GM21381 (cell line): Measurements from ENCODE around the gene EFHD2.
"Not testable (repeated sequence)": the region's sequence is repeated elsewhere in the genome, so short reads cannot be mapped to it uniquely, and the experiment has no call there.

ENCODE experiments used
- ATAC-seq: cut with Tn5 transposase; IDR thresholded peaks from one replicate; pipeline ENCODE4 v1.9.1; 2021; ENCODE audit warnings: mild to moderate bottlenecking, moderate library complexity; ENCODE audit not compliant: unreplicated experiment

The EFHD2 gene

DNA sequence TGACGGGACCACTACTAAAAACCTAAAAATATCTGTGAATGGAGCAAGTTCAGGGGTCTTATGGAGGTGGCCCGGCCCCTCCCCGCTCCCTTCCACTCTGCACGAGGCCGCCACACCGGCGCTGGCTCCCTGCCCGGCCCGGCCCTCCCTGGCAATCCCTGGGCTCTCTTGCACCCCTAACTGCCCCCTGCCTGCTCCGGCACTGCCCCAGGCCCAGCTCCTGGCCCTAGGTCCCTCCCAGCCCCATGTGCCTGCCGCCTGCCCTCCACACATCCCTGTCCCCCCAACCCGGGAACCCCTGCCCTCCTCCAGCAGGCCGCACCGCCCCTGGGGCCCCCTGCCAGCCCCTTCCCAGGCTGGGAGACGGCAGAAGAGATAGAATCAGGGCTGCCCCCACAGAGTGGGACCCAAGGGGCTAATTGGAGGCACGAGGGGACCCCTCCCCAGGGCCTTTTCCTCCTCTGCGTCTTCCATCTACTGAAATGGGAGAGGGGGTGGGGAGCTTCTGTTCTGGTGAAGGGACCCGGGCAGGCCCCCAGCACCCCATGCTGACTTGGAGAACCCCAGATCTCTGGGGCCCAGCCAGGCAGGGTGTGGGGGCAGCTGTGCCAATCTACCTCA lies 19.2 kb downstream of the EFHD2 start:
- ATAC-seq, result no peak

DNA sequence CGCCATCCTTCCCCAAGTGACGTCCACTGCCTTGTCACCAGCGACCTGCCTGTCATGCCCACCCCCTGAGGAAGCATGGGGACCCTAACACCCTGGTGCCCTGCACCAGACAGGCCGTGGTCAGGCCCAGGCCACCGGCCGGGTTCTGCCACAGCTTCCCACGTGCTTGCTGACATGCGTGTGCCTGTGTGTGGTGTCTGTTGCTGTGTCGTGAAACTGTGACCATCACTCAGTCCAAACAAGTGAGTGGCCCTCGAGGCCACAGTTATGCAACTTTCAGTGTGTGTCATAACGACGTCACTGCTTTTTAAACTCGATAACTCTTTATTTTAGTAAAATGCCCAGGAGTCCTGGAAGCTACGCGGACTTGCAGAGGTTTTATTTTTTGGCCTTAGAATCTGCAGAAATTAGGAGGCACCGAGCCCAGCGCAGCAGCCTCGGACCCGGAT lies 20.0 kb downstream of the EFHD2 start:
- no peak for ATAC-seq

DNA sequence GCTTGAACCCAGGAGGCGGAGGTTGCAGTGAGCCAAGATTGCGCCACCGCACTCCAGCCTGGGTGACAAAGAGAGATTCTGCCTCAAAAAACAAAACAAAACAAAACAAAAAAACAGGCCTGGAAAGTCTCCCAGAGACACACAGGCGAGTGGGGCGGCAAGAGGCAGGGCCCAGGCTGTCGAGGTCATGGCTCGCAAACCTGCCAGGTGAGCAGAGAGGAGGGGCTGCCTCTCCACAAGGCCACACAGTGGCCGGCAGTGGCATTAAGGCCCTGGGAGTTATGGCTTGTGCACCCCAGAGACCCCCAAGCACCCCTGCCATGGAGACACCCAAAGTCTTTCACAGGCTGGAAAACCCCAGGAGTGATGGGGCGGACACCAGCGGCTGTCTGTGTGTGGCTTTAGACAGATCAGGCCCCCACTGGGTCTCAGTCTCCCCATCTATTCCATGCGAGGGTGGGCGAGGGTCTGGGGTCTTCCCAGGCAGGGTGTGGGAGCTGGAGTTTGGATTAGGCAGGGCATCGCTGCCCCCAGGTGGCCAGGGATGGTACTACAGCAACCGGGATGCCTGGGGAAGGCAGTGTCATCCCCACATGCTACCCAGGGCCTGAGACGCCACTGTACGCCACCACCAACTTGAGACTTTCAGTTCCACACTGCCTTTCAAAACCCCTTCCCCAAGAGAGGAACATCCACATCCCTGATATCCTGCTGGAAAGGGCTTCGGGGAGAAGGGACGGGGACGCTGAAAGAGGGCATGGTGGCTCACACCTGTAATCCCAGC lies 21.3 kb downstream of the EFHD2 start:
- ATAC-seq, result no peak

DNA sequence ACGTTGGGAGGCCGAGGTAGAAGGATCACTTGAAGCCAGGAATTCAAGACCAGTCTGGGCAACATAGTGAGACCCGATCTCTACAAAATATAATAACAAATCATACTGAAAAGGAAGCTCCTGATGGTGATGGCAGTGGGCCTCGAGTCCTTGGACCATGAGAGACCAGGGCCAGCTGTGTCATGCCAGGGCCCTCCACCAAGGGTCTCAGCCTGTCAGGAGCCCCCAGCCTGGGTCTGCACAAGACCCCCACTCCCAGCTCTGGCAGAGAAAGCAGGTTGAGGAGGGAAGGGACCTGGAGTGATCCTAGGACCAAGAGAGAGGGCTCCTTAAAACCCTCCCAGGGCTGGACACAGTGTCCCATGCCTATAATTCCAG lies 21.9 kb downstream of the EFHD2 start:
- ATAC-seq, result no peak

DNA sequence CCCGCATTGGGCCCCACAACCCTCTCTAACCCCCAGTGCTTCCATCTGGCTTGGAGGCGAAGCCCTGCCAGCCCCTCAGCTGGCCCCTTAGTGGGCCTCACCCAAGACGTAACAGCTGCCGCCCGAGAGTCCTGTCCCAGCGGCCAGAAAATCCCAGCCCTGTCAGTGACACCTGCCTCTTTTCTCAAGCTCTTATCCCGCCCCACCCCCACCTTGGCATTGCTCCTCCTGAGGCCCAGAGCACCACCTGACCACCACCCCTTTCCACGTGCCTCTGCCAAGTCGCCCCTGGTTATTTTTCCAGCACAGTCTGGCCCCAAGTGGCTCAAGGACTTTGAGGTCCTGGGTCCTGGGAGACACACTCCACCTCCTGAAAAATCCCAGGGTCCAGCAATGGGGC lies 22.6 kb downstream of the EFHD2 start:
- ATAC-seq, result no peak

DNA sequence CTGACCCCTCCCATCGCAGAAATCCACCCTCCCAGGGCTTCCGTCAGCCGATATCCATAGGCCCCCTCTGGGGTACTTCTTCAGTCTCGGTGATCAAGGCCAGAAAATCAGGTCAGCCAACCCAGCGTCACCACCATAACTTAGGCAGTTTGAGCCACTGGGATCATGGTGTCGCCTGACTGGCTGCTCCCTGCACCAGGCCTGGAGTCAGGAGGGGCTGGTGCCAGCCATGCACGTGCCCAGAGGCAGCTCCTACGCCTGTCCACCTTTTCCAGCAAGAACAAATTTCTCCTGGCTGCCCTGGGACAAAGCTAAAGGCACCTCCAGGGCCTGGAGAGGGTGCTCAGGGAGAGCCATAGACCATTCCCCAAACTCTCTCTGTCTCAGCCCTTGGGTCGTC lies 23.8 kb downstream of the EFHD2 start:
- ATAC-seq, result no peak

DNA sequence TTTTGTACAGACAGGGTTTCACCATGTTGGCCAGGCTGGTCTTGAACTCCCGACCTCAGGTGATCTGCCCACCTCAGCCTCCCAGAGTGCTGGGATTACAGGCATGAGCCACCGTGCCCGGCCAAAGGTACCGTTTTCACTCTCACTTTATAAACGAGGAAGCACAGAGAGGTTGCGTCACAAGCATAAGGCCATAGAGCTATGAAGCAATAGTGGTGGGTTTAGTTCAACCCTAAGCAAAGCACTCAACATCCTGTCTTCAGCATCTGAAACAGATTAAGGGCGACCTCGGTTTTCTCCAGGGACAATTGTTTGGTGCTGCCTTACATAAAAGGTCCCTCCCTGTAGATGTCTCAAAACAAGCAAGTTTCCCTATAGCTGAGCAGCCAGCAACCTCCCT lies 25.1 kb downstream of the EFHD2 start:
- not testable (repeated sequence) for ATAC-seq

DNA sequence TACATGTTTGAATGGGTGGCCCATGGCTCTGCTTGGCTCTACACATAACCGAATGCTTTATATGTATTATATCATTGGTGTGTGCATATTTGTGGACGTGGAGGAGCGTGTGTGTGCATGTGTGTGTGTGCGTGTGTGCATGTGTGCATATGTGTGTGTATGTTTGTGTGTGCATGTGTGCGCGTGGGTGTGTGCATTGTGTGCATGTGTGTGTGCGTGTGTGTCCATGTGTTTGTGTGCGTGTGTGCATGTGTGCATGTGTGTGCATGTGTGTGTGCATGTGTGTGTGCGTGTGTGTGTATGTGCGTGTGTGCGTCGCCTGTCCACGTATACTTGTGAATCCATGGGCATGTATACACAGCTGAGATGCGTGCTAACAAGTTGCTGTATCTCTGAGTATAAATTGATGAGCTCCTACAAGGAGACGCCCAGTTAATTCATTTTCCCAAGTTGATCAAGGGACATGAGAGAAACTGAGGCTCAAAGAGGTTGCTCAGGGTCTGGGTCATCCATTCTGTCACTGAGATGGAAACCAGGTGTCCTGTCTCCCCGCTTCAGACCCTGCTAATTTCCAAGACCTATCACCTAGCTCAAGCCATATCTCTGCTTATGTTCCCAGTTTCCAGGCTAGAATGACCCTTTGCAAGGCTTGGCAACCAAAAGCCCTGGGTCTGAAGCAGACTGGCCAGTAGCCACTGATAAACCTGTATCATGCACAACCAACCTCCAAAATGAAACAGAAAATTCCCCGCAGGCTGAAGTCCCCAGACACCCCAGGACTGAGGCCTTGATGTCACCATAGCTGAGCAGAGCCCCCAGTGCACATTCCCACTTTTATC lies 25.8 kb downstream of the EFHD2 start:
- no peak for ATAC-seq

DNA sequence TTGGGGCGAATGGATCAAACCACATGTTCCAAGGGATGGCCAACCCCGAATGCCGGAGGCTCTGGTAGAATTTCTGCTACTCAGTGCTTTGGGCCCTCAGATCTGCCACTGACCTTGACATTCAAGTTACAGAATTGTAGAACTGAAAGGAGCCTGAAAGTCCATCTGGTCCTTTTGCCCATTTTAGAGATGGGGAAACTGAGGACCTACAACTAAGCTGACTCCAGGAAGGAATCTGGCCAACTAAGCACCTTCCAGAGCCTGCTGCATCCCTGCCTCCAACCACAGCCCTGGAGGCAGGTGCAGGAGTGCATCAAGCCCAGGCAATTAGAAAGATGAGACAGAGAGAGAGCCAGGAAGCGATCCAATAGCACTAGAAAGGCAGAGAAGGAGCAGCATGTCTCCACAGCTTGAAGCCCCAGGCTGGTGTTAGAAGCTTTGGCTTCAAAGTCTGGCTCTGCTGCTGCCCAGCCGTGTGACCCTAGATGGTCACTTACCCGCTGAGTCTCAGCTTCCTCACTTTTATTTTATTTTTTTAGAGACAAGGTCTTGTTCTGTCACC lies 27.3 kb downstream of the EFHD2 start:
- no peak for ATAC-seq

DNA sequence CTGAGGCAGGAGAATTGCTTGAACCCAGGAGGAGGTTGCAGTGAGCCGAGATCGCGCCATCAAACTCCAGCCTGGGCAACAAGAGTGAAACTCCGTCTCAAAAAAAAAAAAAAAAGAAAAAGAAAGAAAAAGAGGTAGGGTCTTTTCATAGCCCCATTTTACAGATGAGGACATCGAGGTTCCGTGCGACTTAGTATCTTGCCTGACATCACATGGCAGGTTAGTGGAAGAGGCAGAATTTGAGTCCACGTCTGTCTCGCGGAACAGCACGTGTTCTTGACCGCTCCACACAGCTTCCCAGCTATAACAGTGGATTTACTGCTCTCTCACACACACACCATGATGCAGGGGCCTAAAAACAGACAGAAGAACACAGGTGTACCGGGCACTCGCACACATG lies 29.6 kb downstream of the EFHD2 start:
- no peak for ATAC-seq

DNA sequence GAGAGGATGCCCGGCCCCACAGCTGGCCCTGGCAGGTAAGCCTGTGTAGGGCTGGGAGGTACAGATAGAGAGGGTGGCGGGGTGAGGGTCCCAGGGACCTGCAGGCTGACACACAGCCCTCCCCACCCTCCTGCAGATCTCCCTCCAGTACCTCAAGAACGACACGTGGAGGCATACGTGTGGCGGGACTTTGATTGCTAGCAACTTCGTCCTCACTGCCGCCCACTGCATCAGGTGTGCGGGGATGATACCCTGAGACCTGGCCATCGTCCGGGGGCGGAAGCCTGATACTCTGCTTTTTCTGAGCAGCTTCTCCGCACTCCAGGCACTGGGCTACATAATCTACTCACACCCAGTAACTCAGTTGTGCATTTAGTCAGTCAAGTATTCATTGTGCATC lies 30.7 kb downstream of the EFHD2 start:
- no peak for ATAC-seq

DNA sequence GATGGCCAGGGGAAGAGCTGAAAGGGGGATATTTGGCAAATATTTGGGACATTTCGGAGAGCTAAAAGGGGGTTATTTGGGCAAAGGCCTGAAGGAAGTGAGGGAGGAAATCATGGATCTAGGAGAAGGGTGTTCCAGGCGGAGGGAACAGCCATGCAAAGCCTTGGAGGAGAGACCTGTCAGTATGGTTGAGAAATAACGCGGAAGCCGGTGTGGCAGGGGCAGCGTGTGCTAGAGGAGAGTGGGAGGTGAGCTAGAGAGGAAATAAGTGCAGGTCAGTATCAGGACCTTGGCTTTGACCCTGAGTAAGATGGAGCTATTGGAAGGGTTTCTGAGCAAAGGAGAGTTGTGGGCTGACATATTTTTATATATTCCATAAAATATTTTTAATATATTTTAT lies 31.6 kb downstream of the EFHD2 start:
- no peak for ATAC-seq

DNA sequence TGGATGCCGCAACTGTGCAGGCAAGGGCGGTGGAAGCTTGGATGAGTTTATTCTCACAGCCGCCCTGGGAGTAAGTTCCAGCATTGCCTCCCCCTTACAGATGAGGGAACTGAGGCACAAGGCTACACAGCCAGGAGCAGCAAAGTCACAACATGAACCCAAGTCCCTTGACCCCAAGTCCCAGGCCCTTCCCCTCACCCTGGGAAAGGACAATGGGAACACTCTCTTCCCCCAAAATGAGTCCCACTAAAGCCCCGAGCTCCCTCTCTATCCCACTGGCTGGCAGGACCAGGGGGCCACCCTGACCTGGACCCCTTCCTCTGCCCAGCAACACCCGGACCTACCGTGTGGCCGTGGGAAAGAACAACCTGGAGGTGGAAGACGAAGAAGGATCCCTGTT lies 32.4 kb downstream of the EFHD2 start:
- ATAC-seq, result no peak

DNA sequence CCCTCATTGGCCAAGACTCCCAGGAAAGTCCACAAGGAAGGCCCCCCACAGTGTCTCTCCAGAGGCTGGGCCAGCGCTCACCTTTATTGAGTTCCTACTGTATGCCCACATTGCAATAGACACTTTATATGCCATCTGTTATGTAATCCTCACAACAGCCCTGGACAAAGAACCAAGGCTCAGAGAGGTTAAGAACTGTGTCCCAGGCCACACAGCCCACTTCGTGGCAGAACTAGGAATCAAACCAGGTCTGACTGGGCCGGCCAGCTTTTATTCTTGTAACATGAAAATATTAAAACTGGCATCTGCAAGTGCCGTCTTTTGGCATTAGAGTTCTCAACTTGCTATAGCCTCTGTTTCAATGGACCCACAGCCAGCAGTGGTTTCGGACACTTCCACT lies 33.1 kb downstream of the EFHD2 start:
- ATAC-seq, result no peak

DNA sequence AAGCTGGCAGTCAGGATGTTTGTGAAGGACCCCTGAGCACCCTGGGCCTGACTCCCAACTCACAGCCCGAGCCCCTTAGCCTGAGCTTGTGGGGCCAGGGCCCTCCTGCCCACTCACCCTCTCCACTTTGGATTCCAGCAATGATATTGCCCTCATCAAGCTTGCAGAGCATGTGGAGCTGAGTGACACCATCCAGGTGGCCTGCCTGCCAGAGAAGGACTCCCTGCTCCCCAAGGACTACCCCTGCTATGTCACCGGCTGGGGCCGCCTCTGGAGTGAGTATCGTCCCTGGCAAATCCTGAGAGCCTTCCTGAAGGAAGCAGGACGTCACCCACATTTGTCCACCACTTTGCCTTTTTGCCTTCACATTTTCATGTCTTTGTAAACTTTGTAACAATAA lies 33.6 kb downstream of the EFHD2 start:
- no peak for ATAC-seq

DNA sequence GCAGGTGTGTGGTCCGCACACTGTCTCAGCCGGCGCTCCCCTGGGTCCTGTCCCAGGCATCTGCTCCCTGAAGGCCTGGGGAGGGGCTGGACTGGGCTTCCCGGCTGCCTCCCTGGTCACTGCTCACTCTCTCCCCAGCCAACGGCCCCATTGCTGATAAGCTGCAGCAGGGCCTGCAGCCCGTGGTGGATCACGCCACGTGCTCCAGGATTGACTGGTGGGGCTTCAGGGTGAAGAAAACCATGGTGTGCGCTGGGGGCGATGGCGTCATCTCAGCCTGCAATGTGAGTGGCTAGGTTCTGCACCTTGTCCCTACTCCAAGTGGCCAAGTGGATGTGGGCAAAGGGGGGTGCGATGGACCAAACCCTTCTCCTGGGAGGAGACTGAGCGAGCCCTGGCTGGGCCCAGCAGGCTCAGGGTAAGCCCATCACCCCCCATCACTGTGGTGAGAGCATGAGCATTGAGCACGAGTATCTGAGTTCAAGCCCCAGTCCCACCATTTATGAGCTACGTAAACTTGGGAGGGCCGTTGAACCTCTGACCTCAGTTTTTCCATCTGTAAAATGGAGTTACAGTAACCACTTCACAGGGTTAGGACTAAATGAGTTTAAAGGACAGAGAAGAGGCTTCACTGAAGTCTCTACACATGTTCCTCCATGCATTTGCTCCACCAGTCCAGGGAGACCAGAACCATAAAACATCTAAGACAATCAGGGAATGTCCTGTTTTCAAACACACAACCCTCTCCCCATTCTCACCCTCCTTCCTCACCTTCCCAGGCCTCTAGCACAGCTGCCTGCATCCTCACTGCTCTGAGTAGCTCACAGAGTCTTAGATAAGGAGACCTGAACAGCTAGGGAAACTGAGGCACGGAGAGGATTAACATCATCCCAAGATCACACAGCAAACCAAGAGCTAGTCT lies 35.0 kb downstream of the EFHD2 start:
- no peak for ATAC-seq

DNA sequence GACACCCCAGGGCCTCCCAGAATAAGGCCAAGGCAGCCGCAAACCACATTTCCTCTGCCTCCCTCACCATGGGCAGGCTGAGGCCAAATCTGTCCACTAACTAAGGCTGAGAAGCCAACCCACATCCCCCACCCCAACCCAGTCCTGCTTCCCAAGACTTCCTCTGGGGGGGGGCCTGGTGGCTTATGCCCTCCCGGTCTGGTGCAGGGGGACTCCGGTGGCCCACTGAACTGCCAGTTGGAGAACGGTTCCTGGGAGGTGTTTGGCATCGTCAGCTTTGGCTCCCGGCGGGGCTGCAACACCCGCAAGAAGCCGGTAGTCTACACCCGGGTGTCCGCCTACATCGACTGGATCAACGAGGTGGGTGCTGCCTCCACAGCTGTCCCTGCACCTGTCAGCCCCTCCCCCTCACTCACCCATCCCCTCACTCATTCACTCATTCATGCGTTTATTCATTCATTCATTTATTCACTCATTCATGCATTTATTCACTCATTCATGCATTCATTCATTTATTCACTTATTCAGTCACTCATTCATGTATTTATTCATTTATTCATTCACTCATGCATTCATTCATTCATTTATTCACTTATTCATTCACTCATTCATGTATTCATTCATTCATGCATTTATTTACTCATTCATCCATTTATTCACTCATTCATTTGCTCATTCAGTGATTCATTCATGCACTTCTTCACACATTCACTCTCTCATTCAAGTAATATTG lies 35.9 kb downstream of the EFHD2 start:
- no peak for ATAC-seq

DNA sequence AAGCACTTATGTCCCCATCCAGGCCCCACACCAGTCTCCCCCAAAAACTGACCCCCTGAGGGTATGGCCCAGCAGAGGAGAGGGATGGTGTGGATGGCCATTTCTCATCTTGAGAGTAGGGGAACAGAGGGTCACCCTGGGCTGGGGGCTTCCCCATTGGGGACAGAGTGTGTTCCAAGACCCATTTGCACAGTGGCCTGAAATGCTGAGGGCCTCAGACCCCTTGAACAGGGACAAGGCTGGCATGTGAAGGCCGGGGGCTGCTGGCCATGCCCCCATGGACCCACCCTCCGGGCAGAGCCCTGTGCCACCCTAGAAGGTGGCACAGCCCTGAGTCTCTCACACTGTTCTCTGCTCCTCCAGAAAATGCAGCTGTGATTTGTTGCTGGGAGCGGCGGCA lies 36.5 kb downstream of the EFHD2 start:
- no peak for ATAC-seq

DNA sequence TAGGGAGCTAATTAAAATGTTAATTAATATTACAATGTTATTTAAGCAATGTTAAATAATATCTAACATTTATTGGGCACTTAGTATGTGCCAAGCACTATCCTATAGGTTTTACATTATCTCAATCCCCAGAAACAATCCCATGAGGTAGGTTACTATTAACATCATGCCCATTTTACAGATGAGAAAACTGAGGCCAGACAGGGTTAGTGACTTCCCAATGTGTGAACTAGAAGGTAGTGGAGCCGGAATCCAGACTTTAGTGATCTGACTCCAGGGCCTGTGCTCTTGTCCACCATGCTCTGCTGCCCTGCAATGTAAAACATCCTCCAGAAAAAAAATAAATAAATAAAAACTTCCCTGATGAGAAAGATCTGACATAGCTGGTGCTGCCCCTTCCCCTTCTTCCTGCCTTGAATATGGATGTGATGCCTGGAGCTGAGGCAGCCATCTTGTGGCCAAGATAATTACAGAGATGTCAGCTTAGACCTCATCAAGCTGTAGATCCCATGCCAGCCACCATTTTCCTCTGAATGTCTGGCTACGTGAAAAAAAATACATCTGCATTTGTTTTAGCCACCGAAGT lies 39.3 kb downstream of the EFHD2 start:
- no peak for ATAC-seq
